GM12801 (cell line): Measurements from ENCODE around the gene RGS7.

Source experiments
- TF ChIP-seq, protein P1 (sequence below): IDR thresholded peaks from one replicate; pipeline ENCODE4 v1.5.1; 2011; ENCODE audit warnings: control low read depth; ENCODE audit not compliant: insufficient read length; ENCODE audit errors: extremely low read depth

RGS7 gene

DNA sequence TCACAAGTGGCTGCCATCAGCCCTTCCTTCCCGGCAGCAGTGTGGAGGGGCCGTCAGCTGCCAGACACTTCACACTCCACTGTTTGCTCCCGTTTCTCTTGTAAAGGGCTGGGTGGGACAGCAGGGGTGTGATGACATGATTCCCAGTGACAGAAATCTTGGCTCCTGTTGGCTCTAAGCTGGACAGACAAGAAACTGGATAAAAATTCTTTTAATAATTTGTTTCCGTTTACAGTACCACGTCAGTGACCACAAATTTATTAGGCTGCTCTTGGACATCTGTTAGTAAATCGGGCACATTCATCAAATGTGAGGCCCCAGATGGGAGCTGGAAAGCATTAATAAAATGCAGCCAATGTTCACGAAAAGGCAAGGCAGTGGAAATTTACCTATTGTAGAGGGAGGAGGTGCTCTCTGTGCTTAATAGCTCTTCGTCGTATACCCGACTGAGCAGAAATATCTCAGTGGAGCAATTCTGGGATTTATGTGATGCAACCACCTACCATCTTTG, 391.4 kb downstream of the RGS7 start:
- TF ChIP-seq, protein P1, sequence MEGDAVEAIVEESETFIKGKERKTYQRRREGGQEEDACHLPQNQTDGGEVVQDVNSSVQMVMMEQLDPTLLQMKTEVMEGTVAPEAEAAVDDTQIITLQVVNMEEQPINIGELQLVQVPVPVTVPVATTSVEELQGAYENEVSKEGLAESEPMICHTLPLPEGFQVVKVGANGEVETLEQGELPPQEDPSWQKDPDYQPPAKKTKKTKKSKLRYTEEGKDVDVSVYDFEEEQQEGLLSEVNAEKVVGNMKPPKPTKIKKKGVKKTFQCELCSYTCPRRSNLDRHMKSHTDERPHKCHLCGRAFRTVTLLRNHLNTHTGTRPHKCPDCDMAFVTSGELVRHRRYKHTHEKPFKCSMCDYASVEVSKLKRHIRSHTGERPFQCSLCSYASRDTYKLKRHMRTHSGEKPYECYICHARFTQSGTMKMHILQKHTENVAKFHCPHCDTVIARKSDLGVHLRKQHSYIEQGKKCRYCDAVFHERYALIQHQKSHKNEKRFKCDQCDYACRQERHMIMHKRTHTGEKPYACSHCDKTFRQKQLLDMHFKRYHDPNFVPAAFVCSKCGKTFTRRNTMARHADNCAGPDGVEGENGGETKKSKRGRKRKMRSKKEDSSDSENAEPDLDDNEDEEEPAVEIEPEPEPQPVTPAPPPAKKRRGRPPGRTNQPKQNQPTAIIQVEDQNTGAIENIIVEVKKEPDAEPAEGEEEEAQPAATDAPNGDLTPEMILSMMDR = no peak

DNA sequence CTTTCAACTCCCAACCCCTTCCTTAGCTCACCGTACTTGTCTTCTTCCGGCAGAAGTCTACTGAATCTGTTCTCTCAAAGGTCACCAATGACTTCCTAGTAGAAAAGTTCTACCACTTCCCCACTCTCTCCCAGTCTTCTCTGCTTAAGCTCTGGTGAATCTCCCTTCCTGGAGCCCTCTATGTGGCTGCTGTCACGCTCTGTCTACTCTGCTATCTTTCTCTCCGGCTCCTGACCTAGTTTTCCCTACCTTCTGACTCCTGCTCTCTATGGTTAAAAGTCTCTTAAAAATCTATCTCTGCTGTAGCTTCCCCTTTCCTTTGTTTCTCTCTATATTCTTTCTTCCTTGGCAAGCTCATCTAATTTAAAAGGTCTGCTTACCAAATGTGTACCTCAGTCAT, 394.9 kb downstream of the RGS7 start:
- TF ChIP-seq, protein P1 = no peak

DNA sequence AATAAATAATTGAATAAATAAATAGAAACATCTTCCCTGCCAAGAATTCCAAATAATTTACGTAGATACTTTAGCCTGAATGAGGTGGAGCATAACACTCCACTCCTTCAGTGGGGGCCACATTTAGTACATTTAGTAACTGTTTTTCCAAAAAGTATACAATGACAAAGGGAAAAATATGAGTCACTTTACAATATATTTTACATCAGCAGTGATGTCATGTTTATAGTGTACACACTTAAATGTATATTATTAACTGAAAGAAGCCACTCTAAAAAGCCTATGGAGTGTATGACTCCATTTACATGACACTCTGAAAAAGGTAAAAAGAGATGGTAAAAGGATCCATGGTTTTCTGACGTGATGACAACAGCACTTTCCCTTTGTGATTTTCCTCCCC, 400.6 kb downstream of the RGS7 start:
- TF ChIP-seq, protein P1 = no peak

DNA sequence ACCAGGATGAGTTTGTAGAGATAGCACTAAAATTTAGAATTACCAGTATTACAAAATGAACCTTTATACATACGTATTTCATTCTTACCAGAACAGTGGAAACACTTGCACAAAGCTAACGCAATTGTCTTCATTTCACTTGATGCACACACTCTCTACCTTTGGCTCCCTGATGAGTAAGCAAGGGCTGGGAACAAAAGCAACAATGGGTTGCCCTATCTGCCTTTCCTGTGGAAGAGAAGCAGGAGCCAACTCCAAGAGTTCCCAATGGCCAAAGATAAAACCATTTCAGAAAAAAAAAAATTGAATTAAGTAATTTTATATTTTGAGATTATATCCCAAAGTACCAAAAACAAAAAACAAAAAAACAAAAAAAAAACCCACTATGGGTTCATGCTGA, 401.0 kb downstream of the RGS7 start:
- TF ChIP-seq, protein P1 = no peak

DNA sequence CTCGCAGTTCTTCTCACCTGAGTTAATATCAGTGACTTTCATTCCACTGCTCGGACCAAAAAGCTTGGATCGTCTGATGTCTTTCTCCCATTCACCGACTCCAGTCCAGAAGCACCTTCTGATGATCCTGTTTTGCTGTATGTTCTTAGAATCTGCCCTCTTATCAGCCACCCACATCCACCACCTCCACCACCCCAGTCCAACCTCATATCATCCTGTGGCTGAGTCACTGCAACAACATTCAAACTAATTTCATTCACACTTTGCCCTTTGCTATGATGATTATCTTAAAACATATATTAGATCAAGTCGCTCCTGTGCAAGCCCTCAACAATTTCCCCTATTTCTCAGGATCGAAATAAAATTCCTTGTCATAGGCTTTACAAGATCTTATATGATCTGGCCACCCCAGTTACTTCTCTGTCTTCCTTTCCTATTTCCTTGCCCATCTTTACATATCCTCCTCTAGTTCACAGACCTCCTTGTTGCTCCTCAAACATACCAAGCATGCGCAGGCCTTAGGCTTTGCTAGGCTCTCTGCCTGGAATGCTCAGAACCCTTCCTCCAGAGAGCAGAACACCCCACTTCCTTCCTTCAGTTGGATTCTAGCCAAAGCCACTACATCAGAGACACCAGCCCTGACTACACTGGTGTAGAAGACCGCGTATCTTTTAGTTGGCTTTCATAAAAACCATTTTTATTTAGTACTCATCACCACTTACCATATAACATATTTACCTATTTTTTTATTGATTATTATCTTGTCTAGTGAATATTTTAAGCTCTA, 409.4 kb downstream of the RGS7 start:
- TF ChIP-seq, protein P1 = no peak

DNA sequence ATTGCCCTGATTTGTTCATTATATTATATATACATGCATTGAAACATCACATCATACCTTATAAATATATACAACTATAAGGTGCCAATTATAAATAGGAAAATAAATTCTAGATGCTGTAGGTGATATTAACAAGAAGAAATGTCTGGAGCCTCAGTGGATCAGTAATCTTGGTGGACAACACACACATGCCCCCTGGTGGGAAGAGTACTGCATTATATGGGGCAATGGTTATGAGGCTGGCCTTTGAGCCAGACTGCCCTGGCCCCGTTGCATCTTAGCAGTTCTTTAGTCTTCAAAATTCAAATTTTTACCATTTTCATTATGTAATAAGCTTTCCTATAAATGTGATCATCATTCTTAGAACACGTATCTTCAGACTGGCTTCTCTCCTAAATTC, 410.1 kb downstream of the RGS7 start:
- TF ChIP-seq, protein P1 = no peak

DNA sequence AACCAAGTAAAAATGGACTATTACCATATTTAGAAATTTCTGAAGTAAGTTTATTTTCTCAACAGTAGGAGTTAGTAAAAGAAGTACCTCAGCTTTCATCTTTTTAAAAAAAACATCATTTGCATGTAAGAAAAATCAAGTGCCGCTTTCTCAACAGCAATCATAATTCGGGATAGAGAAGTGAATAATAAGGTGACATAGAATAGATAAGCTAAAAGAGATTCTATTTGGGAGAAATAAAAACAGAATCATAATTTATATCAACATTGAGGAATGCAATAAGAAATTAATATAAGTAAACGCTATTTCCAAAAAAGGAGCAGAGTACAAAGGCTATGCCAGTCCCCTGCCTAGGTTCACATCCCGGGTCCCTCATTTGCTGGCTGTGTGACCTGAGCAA, 414.1 kb downstream of the RGS7 start:
- TF ChIP-seq, protein P1 = no peak
